HG03565 (cell line): Measurements from ENCODE around the gene HIP1.
"Not testable (repeated sequence)": the region's sequence is repeated elsewhere in the genome, so short reads cannot be mapped to it uniquely, and the experiment has no call there.

Experiments
- ATAC-seq: cut with Tn5 transposase; IDR thresholded peaks from one replicate; pipeline ENCODE4 v1.9.1; 2021; ENCODE audit warnings: mild to moderate bottlenecking, moderate library complexity; ENCODE audit not compliant: unreplicated experiment

The HIP1 gene

DNA sequence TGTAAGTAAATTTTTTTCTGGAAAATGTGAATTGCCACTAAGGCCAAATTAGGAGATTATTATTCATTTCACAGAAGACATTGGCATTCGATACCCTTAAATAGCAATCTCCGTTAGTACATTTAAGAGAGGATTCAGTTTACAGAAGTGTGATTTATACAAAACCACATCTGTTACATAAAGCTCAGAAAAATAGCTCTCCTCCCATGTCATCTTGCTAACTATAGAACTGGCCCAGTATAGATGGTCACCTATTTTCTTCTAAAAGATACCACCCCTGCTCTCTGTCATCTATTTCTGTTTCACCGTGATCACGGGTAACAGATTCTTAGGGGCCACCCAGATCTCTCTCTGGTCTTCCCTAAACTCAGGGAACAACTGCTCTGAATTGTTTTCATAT lies 119.1 kb downstream of the HIP1 start:
- ATAC-seq = no peak

DNA sequence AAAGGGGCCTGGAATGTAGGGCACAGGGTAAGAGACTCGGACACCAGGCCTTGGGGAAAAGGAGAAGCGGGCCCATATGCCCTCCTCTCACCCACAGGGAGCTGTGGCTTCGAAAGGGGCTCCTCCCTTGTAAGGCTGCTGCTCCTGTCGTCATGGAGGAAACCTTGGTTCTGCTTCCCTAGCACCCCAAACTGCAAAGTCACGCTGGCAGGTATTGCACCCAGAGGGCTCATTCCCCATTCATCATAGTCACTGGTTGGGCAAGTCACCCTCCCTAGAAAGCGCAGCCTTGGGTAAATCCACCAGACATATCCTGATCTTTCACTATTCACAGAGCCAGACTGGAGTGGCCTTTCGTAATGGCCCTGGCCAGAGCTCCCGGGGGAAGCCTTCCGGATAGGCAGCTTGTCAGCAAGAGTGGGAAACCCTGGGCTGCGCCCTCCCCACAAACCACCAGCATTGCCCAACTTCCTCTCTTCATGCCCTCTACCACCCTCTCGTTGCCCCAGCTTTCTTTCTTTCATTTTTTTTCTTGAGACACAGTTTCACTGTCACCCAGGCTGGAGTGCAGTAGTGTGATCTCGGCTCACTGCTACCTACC lies 121.0 kb downstream of the HIP1 start:
- no peak for ATAC-seq

DNA sequence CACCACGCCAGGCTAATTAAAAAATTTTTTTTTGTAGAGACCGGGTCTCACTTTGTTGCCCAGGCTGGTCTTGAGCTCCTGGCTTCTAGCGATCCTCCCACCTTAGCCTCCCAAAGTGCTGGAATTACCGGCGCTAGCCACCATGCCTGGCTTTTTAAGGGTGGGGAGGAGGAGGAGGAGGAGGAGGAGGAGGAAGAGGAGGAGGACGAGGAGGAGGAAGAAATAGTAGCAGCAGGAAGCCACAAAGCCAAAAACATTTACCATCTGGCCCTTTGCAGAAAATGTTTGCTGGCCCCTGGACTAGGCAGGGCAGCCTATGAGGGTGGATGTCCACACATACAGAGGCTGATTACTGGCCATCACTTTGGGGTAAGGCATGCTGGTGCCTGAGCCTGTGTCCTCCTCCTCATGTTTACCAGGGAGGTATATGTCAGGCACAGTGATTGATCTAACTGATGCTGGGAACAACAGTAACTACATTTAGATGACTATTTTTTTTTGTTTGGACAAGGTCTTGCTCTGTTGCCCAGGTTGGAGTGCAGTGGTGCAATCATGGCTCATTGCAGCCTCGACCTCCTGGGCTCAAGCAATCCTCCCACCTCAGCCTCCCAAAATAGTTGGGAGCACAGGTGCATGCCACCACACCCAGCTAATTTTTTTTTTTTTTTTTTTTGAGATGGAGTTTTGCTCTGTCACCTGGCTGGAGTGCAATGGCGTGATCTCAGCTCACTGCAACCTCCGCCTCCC lies 122.1 kb downstream of the HIP1 start:
- no peak for ATAC-seq

DNA sequence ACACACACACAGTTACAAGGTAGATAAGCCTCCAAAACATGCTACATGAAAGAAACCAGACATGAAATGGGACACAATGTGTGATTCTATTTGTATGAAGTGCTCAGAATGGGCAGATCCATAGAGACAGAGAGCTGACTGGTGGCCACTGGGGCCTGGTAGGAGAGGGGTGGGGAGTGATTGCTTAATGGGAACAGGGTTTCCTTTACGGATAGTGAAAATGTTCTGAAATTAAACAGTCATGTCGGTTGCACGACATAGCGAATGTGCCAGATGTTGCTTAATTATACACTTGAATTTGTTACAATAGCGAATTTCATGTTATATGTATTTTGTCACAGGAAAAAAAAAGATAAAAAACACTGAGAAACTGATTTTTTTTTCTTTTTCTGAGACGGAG lies 124.3 kb downstream of the HIP1 start:
- ATAC-seq = no peak

DNA sequence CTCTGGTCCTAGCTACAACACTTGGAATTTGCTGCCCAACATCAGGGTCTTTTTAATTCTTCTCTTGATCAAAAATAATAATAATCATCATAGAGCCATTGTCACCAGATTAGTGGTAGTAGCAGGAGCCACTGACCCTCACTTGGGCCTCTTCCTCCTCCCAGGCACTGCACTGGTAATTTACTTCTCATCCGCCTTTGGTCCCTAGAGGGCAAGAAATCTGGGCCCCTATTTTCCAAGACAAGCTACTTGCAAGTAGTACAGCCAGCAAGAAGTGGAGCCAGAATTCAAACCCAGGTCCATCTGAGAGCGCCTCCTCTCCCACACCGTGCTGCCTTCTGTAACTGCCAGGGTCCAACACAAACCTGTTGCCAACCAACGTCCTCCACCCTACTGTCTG lies 125.4 kb downstream of the HIP1 start:
- no peak for ATAC-seq

DNA sequence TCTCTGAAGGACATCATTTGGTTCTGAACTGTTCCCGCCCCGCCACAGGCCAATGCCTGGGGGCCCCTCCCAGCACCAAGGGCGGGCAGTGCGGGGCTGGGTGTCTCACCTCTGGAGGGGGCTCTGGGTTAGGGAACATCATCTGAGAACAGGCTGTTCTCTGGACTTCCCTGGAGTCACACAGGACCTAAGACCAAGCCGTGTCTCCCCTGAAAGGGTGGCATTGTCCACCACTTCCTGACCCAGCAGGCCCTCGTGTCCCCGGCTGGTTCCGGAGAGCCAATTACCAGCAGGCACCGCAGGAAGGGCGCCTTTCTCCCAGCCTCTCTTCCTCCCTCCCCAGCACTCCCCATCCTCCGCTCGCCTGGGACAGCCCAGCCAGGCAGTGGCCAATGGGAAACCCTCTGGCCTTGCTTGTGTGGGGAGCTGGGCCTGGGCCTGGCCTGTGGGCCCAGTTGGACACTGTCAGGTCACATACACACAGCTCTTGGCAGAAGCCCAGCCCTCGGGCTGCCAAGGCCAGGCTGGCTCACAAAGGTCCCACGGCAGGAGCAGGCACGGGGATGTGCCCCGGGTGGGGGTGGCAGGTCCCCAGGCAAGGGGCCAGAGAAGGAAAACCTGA lies 127.1 kb downstream of the HIP1 start:
- no peak for ATAC-seq

DNA sequence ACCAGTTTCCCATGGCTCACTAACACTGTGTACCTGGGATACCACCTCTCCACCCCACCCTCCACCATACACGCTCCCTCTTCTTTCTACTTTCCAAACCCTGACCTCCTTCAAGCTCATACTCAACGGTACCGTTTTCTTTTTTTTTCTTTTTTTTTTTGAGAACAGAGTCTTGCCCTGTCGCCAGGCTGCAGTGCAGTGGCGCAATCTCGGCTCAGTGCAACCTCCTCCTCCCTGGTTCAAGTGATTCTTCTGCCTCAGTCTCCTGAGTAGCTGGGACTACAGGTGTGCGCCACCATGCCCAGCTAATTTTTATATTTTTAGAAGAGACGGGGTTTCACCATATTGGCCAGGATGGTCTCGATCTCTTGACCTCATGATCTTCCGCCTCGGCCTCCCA lies 129.3 kb downstream of the HIP1 start:
- not testable (repeated sequence) for ATAC-seq

DNA sequence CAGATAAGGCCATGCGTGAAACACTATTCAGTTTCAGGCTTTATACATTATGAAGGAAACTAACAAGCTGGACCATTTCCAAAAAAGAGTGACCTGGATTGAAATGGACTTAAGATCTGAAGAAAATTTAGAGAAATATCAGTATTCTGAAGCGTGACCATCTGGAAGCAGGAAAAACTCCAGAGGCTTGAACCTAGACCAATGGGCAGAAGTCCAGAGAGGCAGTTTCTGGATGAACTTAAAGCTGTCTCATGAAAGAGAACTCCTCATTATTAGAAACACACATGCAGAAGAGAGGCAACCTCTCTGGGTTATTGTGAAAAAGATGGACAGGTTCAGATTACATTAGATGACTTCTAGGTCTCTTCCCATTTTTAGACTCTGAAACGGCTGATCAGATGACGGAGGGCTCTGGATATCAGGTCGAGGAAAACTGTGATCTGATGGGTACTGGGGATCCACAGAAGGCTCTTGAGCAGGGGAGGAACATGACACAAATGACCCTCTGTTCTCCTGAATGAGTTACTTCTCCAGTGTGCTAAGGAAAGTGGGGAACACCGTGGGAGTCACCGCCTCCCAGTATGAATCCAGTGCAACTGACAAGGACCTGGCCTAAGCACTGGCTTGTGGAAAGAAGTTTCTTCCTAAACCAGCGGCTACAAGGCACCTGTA lies 130.2 kb downstream of the HIP1 start:
- no peak for ATAC-seq

DNA sequence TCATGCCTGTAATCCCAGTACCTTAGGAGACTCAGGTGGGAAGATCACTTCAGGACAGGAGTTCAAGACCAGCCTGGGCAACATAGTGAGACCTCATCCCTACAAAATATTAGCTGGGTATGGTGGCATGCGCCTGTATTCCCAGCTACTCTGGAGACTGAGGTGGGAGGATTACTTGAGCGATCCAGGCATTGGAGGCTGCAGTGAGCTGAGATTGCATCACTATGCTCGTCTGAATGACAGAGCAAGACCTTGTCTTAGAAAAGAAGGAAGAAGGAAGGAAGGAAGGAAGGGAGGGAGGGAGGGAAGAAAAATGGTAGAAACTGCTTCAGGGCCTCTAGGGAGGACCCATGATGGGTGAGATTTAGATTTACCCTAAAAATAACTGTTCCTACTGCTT lies 134.3 kb downstream of the HIP1 start:
- ATAC-seq = no peak

DNA sequence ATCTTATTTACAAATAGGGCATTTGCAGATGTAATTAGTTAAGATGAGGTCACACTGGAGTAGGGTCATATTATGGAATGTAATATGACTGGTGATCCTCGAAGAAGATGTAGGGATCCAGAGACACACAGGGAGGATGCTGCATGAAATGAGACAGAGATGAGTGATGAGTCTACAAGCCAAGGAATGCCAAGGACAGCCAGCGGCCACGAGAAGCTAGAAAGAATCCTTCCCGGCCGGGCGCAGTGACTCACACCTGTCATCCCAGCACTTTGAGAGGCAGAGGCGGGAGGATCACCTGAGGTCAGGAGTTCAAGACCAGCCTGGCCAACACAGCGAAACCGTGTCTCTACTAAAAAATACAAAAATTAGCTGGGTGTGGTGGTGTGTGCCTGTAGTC lies 135.9 kb downstream of the HIP1 start:
- ATAC-seq = not testable (repeated sequence)

DNA sequence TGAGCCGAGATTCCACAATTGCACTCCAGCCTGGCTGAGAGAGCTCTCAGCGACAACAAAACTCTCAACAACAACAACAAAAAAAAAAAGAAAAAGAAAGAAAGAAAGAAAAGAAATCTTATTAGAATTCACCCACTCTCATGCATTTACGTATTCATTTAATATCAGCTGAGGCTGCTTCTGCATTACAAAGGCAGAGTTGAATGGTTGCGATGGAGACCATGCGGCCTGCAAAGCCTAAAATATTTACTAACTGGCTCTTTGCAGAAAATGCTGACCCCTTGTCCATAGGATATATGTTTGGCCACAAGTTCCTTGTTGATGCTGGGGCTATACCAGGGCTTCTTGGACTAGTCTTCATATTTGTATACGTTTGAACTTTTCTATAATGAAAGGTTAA lies 137.2 kb downstream of the HIP1 start:
- ATAC-seq = no peak

DNA sequence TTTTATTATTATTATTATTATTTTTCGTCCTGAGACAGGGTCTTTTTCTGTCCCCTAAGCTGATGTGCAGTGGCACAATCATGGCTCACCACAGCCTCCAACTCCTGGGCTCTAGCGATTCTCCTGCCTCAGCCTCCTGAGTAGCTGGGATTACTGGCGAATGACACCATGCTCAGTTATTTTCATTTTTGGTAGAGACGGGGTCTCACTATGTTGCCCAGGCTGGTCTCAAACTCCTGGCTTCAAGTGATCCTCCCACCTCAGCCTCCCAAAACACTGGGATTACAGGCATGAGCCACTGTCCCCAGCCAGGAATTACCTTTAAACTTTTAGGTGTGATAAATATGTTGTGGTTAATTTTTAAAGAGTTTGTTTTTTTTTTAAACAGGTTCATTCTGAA lies 138.0 kb downstream of the HIP1 start:
- ATAC-seq = not testable (repeated sequence)

DNA sequence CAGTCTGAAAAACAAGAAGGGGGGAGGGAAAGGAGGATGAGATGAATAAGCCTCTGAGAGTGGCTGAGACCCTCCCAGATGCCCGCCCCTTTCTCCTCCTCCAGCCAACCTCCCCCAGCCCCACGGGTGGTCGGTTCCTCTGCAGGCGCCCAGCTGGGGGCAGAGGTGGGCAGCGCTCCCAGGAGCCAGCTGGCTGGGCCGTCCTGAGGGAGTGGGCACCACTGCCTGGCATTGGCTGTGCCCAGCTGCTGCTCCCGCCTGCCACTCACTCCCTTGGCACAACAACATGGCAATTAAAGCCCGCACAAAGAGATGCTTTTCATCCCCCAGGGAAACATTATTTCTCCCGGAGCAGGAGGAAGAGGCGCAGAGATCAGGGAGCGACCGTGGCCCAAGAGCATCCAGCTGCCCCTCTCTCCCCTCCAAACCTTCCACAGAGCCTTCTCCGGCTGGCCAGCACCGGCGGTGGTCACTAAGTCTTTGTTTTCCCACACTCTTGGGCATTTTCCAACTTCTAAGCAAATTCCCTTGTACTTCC lies 139.4 kb downstream of the HIP1 start:
- no peak for ATAC-seq

DNA sequence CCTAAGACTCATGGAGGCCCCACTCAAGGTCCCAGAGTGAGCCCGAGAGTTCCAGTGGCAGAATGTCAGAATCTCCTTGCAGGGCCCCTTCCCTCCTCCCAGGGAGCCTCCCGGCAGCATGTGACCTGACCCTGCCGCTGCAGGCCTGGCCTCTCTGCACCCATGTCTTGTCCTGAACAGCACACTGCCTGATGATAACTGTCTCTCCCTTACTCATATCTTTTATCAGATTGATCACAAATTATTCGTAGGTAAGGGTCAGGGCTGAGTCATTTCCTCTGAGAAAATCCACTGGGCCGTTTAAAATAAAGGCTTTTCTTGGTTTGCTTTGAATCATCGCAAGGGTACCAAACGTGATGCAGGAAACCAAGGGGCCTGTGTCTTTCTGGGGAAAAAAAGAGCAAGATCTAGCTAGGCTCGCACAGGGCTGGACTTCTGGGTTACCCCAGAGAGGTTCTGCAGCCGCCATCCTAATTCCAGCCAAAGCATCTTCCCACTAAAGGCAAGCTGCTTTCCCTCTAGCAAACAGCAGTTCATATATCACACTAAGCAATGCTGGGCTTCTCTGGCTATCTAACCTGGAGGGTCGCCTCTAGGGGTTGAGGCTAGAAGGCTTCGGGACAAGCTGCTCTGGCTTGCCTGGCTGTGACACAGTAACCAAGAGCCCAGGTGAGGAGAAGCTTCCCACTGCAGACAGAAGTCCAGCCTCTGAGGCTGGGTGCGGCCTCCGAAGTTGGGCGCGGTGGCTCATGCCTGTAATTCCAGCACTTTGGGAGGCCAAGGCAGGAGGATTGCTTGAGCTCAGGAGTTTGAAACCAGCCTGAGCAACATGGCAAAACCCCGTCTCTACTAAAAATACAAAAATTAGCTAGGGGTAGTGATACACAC lies 141.8 kb downstream of the HIP1 start:
- ATAC-seq = no peak

DNA sequence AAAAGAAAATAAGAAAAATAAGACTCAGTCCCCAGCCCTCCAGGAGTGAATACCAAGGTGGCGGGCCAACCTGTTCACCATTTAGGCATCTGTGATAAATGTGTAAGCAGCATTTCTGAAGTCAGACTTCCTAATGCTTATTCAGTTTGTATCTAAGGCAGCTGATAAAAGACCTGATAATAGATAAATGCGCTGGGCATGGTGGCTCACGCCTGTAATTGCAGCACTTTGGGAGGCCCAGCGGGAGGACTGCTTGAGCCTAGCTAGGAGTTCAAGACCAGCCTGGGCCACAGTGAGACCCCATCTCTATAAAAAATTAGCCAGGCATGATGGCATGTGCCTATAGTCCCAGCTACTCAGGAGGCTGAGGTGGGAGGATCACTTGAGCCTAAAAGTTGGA lies 143.0 kb downstream of the HIP1 start:
- ATAC-seq = no peak

DNA sequence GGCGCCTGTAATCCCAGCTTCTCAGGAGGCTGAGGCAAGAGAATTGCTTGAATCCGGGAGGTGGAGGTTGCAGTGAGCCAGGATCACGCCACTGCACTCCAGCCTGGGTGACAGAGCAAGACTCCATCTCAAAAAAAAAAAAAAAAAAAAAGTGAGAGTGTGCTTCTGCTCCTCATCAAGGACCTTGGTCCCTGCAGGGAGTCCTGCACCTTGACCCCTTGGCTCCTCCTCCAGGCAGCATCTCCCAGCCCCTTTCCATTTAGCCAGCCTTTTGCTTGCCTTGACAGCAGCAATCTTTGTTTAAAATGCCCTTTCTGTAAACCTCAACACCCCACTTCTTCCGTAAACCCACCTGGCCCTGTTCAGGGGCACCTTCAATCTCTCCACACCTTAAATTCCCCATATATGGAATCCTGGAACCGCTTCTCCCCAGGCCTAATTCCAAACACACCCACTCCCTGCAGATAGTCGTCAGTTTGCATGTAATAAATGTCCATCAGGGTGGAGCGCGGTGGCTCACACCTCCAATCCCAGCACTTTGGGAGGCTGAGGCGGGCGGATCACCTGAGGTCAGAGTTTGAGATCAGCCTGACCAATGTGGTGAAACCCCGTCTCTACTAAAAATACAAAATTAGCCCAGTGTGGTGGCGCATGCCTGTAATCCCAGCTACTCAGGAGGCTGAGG lies 145.1 kb downstream of the HIP1 start:
- not testable (repeated sequence) for ATAC-seq

DNA sequence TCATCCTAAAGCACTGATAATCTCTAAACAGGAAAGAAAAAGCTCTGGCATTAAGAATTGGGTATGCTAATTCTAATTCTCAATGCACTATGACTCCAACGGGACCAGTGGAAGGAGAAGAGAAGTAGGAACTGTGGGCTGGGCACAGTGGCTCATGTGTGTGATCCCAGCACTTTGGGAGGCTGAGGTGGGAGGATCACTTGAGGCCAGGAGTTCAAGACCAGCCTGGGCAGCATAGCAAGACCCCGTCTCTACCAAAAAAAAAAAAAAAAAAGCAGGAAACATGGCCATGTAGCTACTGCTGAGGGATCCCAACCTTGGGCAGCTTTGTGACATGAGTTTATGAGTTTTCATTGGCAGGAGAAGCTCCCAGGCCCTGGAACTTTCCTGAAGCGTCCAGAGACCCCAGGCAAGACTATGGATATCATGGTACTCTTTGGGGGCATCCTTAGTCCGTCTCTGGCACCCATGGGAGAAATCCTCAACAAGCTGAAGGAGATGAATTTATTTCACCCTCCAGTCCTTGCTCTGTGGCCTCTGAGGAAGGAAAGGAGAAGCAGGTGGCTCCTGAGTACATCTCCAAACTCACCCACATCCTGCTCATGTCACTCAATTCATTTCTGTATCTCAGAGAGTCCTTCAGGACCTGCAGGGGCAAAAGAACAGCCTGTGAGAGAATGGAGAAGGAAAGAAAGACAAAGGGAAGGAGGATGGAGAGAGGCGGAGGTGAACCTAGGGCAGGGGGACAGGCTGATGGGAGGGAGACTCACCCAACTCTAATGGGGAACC lies 147.1 kb downstream of the HIP1 start:
- no peak for ATAC-seq

DNA sequence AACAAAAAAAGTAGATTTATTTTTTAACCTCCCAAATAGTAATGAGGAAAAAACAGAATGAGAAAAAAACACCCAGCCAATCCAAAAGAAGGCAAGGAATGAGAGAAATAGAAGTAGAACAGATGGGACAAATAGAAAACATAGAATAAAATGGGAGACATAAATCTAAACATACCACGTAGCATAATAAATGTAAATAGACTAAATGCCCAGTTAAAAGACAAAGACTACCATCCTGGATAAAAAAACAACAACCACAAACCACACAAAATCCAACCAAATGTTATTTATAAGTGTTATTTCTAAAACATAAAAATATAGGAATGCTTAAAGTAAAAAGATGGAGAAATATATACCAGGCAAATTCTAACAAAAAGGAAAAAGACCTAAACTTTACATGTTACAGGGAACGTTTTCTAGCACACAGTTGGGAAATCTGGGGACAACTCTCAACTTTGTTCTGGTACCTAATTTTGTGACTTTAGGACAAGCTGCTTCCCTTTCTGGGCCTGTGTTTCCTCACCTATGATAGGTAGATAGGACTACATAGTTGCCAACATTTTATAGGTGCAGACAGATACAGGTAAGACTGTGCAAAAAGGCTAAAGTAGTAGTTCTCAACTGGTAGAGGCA lies 148.3 kb downstream of the HIP1 start:
- ATAC-seq = no peak

DNA sequence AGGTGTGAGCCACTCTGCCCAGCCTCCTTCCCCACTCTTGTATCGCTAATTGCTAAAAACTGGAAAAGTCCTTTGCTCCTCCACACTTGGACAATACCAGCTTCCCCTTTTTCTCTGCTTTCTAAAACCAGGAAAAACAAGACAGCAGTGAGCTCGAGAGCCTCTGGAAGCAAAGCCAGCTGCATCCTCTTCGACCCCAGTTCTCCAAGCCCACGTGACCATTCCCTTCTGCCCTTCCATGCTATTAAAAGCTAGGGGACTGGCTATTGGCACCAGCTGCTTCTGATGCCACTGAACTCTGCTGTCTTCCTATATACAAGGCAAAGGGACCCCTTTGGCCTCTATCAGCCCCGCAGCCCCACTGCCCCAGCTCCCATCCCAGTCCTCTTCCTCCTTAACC lies 154.4 kb downstream of the HIP1 start:
- ATAC-seq = no peak
